K562 (cell line): ENCODE data around the gene DPP8. TPM values are rescaled to one million over a fixed set of nuclear protein-coding genes. Genes with fewer than 3 reads are reported as not detected.

Experiments used
- ATAC-seq: fragments of 200-7000 bp; cut with Tn5 transposase; 3 replicates; pipeline ENCODE4 v1.9.1; 2020; ENCODE audit warnings: moderate library complexity
- BruUV-seq: library from RNA; stranded (reverse); fragments of 400-500 nt; replicated peaks from 2 replicates; lab custom pipeline; 2021; lab: Mats Ljungman, UMichigan
- CTCF ChIA-PET: fragments of 300-600 bp; formaldehyde crosslinking; extraction: SDS; loops from one replicate; lab custom pipeline; 2021; ENCODE audit warnings: low intra/inter-chr PET ratio; lab: Yijun Ruan, JAX
- POLR2A ChIA-PET: fragments of 300-600, 350-650 bp; sonication (Branson Sonifier 250); formaldehyde crosslinking; extraction: SDS; loops from one replicate; lab custom pipeline; 2021; ENCODE audit warnings: antibody characterized with exemption, inconsistent platforms; lab: Yijun Ruan, JAX
- DNase-seq, 4 experiments: peaks; one replicate each; pipeline versions ENCODE4 v3.0.0 to v3.0.0-alpha.2; 2011 to 2018; ENCODE audit warnings: low spot score in 3 of 4, mixed read lengths in 3 of 4; ENCODE audit errors: extremely low read depth in 1 of 4
- FAIRE-seq: peaks from 2 replicates; lab custom pipeline; 2011; peaks lifted over from hg19 to GRCh38; lab: Jason Lieb, UNC
- H2AFZ ChIP-seq: 2 replicates; pipeline ENCODE4 v1.6.0; 2011; ENCODE audit warnings: low read depth, low read length, control low read depth, inconsistent platforms
- H3K27ac ChIP-seq: fragments of 200-600 bp; 3 replicates; pipeline ENCODE4 v1.8.0; 2011; ENCODE audit warnings: low read depth, mild to moderate bottlenecking, control low read depth, inconsistent platforms, low read length, moderate library complexity, mixed read lengths; ENCODE audit errors: extremely low read depth
- H3K27me3 ChIP-seq, 2 experiments: fragments of 300-600 bp in 1 of 2; 2 replicates in 1 of 2; 3 replicates in 1 of 2; pipeline versions ENCODE4 v1.6.0 to v1.8.0; 2011; ENCODE audit warnings: inconsistent platforms in 2 of 2, low read length in 2 of 2, mild to moderate bottlenecking in 1 of 2, mixed read lengths in 1 of 2, moderate library complexity in 1 of 2; ENCODE audit not compliant: control insufficient read depth in 2 of 2, insufficient read depth in 2 of 2
- H3K36me3 ChIP-seq: fragments of 300-600 bp; 3 replicates; pipeline ENCODE4 v1.8.0; 2011; ENCODE audit warnings: mild to moderate bottlenecking, low read length, inconsistent platforms; ENCODE audit not compliant: control insufficient read depth, insufficient read depth
- H3K4me1 ChIP-seq, 2 experiments: fragments of 200-600 bp in 1 of 2; replicated peaks in 1 of 2; 2 replicates in 1 of 2; 3 replicates in 1 of 2; pipeline versions ENCODE4 v1.5.1 to v1.8.0; 2011; ENCODE audit warnings: inconsistent platforms in 2 of 2, low read length in 2 of 2, mild to moderate bottlenecking in 1 of 2, mixed read lengths in 1 of 2, moderate library complexity in 1 of 2; ENCODE audit not compliant: control insufficient read depth in 2 of 2, insufficient read depth in 2 of 2
- H3K4me2 ChIP-seq: 2 replicates; pipeline ENCODE4 v1.6.1; 2011; ENCODE audit warnings: low read length, control low read depth, inconsistent platforms, mixed read lengths; ENCODE audit not compliant: insufficient read depth
- H3K4me3 ChIP-seq: fragments of 200-600 bp; sonication (generic), shearing (Covaris generic); 2 replicates; pipeline ENCODE4 v1.5.1; 2016; ENCODE audit warnings: control low read depth, inconsistent platforms
- H3K79me2 ChIP-seq: fragments of 200-600 bp; 3 replicates; pipeline ENCODE4 v1.8.0; 2011; ENCODE audit warnings: low read length, inconsistent platforms; ENCODE audit not compliant: control insufficient read depth, insufficient read depth
- H3K9ac ChIP-seq, 2 experiments: 2 replicates each; pipeline versions ENCODE4 v1.6.0 to v1.6.1; 2011; ENCODE audit warnings: low read depth in 2 of 2, low read length in 2 of 2, control low read depth in 1 of 2, inconsistent platforms in 1 of 2, mild to moderate bottlenecking in 1 of 2, mixed read lengths in 1 of 2; ENCODE audit not compliant: insufficient read depth in 1 of 2
- H3K9me1 ChIP-seq: one replicate; pipeline ENCODE4 v1.6.0; 2011; ENCODE audit warnings: inconsistent platforms, mild to moderate bottlenecking, low read length, moderate library complexity; ENCODE audit not compliant: control insufficient read depth, insufficient read depth
- H3K9me3 ChIP-seq: replicated peaks from 2 replicates; pipeline ENCODE4 v1.5.1; 2011; ENCODE audit warnings: low read depth, low read length, inconsistent platforms; ENCODE audit not compliant: control insufficient read depth, insufficient read depth
- H4K20me1 ChIP-seq: replicated peaks from 2 replicates; pipeline ENCODE4 v1.6.1; 2011; ENCODE audit warnings: low read length, inconsistent platforms, mixed read lengths; ENCODE audit not compliant: control insufficient read depth, insufficient read depth
- BRF1 ChIP-seq: IDR thresholded peaks from 3 replicates; pipeline ENCODE4 v1.6.1; 2011; ENCODE audit warnings: borderline replicate concordance, mild to moderate bottlenecking; ENCODE audit not compliant: insufficient read length; ENCODE audit errors: extremely low read depth
- DMBX1 ChIP-seq: fragments of 250-450 bp; sonication (Bioruptor Pico); IDR thresholded peaks from 2 replicates; pipeline ENCODE4 v1.8.0; 2022; ENCODE audit warnings: inconsistent platforms, mild to moderate bottlenecking, moderate library complexity, borderline replicate concordance
- HDAC1 ChIP-seq, 2 experiments: fragments of 450-650 bp; IDR thresholded peaks; 2 replicates each; pipeline ENCODE4 v1.6.1; 2016 to 2017; ENCODE audit warnings: inconsistent platforms in 1 of 2, mild to moderate bottlenecking in 1 of 2, moderate library complexity in 1 of 2
- ILF3 ChIP-seq: fragments of 450-650 bp; IDR thresholded peaks from 2 replicates; pipeline ENCODE4 v1.6.1; 2018; ENCODE audit warnings: antibody characterized with exemption, mild to moderate bottlenecking, moderate library complexity, borderline replicate concordance
- ILK ChIP-seq: fragments of 450-650 bp; IDR thresholded peaks from 2 replicates; pipeline ENCODE4 v1.6.1; 2016; ENCODE audit warnings: missing genetic modification characterization, low read depth, mild to moderate bottlenecking, missing compliant biosample characterization, moderate library complexity, borderline replicate concordance
- KDM2B ChIP-seq: fragments of 250-450 bp; sonication (Bioruptor Pico); IDR thresholded peaks from 2 replicates; pipeline ENCODE4 v1.8.0; 2021; ENCODE audit warnings: mild to moderate bottlenecking, moderate library complexity
- NR2C2 ChIP-seq, 2 experiments: fragments of 200-800 bp in 1 of 2; sonication (Bioruptor generic) in 1 of 2; sonication (generic) in 1 of 2; formaldehyde crosslinking in 1 of 2; IDR thresholded peaks; 2 replicates each; pipeline versions ENCODE4 v1.6.1 to v1.8.0; 2016 to 2022; ENCODE audit warnings: mild to moderate bottlenecking in 1 of 2, missing compliant biosample characterization in 1 of 2, missing genetic modification characterization in 1 of 2, missing genetic modification reagents in 1 of 2
- PHB ChIP-seq: fragments of 250-450 bp; sonication (Bioruptor Pico); IDR thresholded peaks from 2 replicates; pipeline ENCODE4 v1.5.0; 2021
- RAD21 ChIP-seq, 2 experiments: fragments of 250-450 bp in 1 of 2; fragments of 450-650 bp in 1 of 2; sonication (Bioruptor Pico) in 1 of 2; formaldehyde crosslinking in 1 of 2; IDR thresholded peaks in 1 of 2; conservative IDR thresholded peaks in 1 of 2; 2 replicates each; pipeline versions ENCODE4 v1.4.0 to v1.8.0; 2020 to 2022; ENCODE audit warnings: mild to moderate bottlenecking in 2 of 2, moderate library complexity in 1 of 2
- SNRNP70 ChIP-seq: fragments of 200-400 bp; formaldehyde crosslinking; optimal IDR thresholded peaks from 2 replicates; pipeline ENCODE3; 2017; ENCODE audit warnings: low read depth, low read length
- SRSF1 ChIP-seq: fragments of 200-400 bp; formaldehyde crosslinking; IDR thresholded peaks from 2 replicates; pipeline ENCODE4 v1.6.1; 2017; ENCODE audit warnings: mild to moderate bottlenecking, low read depth, low read length, moderate library complexity
- XRCC4 ChIP-seq: IDR thresholded peaks from one replicate; pipeline ENCODE4 v1.6.1; 2011; ENCODE audit not compliant: insufficient read depth, insufficient read length; ENCODE audit errors: extremely low read depth
- ZNF23 ChIP-seq: fragments of 250-450 bp; sonication (Bioruptor Pico); IDR thresholded peaks from 2 replicates; pipeline ENCODE4 v1.4.0; 2020; ENCODE audit warnings: mild to moderate bottlenecking
- ZNF764 ChIP-seq: fragments of 250-450 bp; sonication (Bioruptor Pico); IDR thresholded peaks from 2 replicates; pipeline ENCODE4 v1.4.0; 2020; ENCODE audit warnings: low read depth, mild to moderate bottlenecking, moderate library complexity
- ZNF785 ChIP-seq: fragments of 250-450 bp; sonication (Bioruptor Pico); IDR thresholded peaks from 2 replicates; pipeline ENCODE4 v1.4.0; 2020; ENCODE audit warnings: mild to moderate bottlenecking
- WGBS: fragments of 100-300 bp; shearing (Covaris generic); methylation state at CpG from one replicate; pipeline ENCODE4 v1.1.6; 2016; ENCODE audit warnings: low coverage, mixed read lengths; ENCODE audit not compliant: insufficient coverage; ENCODE audit errors: missing lambda C conversion rate; 5-methylcytosine and 5-hydroxymethylcytosine counted together
- in situ Hi-C: fragments of 300-500 bp; cut with MboI; formaldehyde crosslinking; loops from 4 replicates; pipeline ENCODE4 v1.15.0; 2018; ENCODE audit warnings: inconsistent platforms, mixed read lengths
- intact Hi-C: fragments of 100-400 bp; cut with micrococcal nuclease; formaldehyde crosslinking; loops from 2 replicates; pipeline ENCODE4 v1.14.2; 2022
- polyA plus RNA-seq, 8 experiments: library from polyadenylated mRNA; depleted of rRNA in 4 of 8; stranded (reverse) in 5 of 8; unstranded in 3 of 8; fragments of >200 nt; fragmentation: Nextera tagmentation in 2 of 8; fragmentation: Illumina TruSeq in 1 of 8; extraction: Ambion mirVana in 2 of 8; extraction: Trizol in 1 of 8; gene quantifications; 2 replicates each; pipeline versions ENCODE4 v1.2.1 to v1.2.3, GENCODE V29; 2011 to 2014; ENCODE audit warnings: inconsistent platforms in 1 of 8, missing spikeins in 1 of 8
- total RNA-seq, 7 experiments: library from RNA; depleted of rRNA in 6 of 7; stranded (reverse); fragments of >200 nt in 6 of 7; fragmentation: Illumina TruSeq in 2 of 7; extraction: Trizol in 2 of 7; gene quantifications; 2 replicates each; pipeline versions ENCODE4 v1.2.1 to v1.2.3, GENCODE V29; 2011 to 2021; ENCODE audit warnings: low replicate concordance in 1 of 7
- TF ChIP-seq, protein P1 (sequence below): fragments of 200-800 bp; sonication (Bioruptor generic); IDR thresholded peaks from 2 replicates; pipeline ENCODE4 v1.6.1; 2017; ENCODE audit warnings: missing genetic modification characterization, missing compliant biosample characterization
- TF ChIP-seq, protein P2 (sequence below): fragments of 450-650 bp; conservative IDR thresholded peaks from 2 replicates; pipeline ENCODE4 v1.6.1; 2016; ENCODE audit warnings: missing genetic modification characterization, low read depth, mild to moderate bottlenecking, missing compliant biosample characterization, moderate library complexity

The DPP8 gene
- total and polyA plus RNA-seq, 9 of the 15 experiments (the other 6 are each of a cell fraction or from before 2014, with no cell fraction given) = 5.5 to 36.7 (median 20.7) TPM

DNA sequence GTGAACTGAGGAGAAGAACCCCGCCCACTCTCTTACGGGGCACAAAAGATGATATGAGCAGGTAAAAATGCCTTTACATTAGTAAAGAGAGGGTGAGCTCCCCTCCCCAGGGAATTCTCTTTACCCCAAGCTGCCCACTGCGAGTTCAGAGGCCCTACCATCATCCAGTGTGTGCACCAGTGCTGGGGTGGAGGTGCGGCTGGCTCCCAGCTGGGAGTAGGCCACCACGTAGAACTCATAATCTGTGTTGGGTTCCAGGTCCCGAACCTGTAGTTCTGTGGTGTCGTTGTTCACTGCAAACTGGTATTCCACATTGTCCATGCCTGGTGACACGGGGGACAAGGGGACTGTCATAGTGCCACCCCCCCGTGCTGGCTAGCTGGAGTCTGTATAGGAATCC is 122.6 kb downstream of the DPP8 start (continued):
- TF ChIP-seq, protein P1, sequence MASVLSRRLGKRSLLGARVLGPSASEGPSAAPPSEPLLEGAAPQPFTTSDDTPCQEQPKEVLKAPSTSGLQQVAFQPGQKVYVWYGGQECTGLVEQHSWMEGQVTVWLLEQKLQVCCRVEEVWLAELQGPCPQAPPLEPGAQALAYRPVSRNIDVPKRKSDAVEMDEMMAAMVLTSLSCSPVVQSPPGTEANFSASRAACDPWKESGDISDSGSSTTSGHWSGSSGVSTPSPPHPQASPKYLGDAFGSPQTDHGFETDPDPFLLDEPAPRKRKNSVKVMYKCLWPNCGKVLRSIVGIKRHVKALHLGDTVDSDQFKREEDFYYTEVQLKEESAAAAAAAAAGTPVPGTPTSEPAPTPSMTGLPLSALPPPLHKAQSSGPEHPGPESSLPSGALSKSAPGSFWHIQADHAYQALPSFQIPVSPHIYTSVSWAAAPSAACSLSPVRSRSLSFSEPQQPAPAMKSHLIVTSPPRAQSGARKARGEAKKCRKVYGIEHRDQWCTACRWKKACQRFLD (CRISPR knock-in tag) = no peak
- no peak for TF ChIP-seq XRCC4

DNA sequence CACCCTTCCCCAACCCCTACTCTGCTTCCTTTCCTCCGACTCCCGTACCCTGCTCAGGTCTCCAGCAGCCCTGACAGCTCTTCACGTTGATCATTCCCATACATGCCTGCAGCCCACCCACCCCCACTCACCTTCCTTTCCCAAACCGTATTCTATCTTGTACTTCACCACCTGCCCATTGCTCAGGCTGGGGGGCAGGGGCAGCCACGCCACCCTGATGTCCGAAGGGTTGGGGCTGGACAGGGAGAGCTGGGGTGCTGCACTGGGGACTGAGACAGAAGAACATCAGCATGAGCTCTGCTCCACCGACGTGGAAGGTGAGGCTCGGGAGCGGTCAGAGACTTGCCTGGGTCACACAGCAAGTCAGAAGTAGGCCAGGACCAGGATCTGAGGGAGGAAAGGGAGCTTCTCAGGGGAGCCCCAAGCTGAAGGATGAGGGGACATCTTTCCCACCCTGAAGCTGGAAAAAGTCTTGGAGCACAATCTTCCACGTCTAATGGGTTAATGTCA is 123.2 kb downstream of the DPP8 start:
- no peak overlapping the region for H3K9ac ChIP-seq
- in situ Hi-C loops = no loop called here
- intact Hi-C loops = no loop called here
- H3K79me2 ChIP-seq = no peaks in the 10 kb centered on the region
- WGBS = 1% methylated on average over 11 of the region's 11 CpGs
- H3K4me2 ChIP-seq = no peak overlapping the region
- ChIA-PET CTCF (no interaction called here), POLR2A (interaction anchor here (0.7 to 3.3 kb wide), 2 partner anchors 13 to 89 kb away, joined by 3 to 24 read pairs; partner anchors contain the start of gene RNU5B-1)
- no peak overlapping the region for H3K4me3 ChIP-seq
- H4K20me1 ChIP-seq = no peaks in the 10 kb centered on the region; the same call in 1 of the 2 replicates
- no peak for DNase-seq
- peaks cover 0 to 9% of the 10 kb centered on the region in 2 experiments; a peak in 1 of 5 replicates for H3K4me1 ChIP-seq
- no peaks in the 10 kb centered on the region for H3K9me3 ChIP-seq
- no peak overlapping the region for H2AFZ ChIP-seq
- H3K27ac ChIP-seq = no peak overlapping the region
- no peaks in the 10 kb centered on the region for H3K36me3 ChIP-seq
- H3K9me1 ChIP-seq = no peaks in the 10 kb centered on the region
- FAIRE-seq = no peak
- peaks cover 49 to 81% of the 10 kb centered on the region in 2 experiments for H3K27me3 ChIP-seq
- no TSS peak for BruUV-seq
- no peak for ATAC-seq
- TF ChIP-seq DMBX1 = no peak
- TF ChIP-seq BRF1 = no peak
- no peak for TF ChIP-seq RAD21 (CRISPR knock-in tag; conservative IDR thresholded peaks at IDR 0.05 in 1 of 2, IDR thresholded peaks at IDR 0.05 in 1 of 2)
- TF ChIP-seq ILF3 = no peak
- no peak for TF ChIP-seq PHB (CRISPR knock-in tag)
- no peak for TF ChIP-seq ZNF23
- TF ChIP-seq KDM2B (CRISPR knock-in tag) = no peak
- TF ChIP-seq SNRNP70 = no peak
- no peak for TF ChIP-seq NR2C2 (CRISPR knock-in tag; IDR thresholded peaks at IDR 0.05)
- TF ChIP-seq NR2C2 (tag; IDR thresholded peaks at IDR 0.05) = no peak
- TF ChIP-seq, protein P2, sequence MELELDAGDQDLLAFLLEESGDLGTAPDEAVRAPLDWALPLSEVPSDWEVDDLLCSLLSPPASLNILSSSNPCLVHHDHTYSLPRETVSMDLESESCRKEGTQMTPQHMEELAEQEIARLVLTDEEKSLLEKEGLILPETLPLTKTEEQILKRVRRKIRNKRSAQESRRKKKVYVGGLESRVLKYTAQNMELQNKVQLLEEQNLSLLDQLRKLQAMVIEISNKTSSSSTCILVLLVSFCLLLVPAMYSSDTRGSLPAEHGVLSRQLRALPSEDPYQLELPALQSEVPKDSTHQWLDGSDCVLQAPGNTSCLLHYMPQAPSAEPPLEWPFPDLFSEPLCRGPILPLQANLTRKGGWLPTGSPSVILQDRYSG = no peak
- no peak for TF ChIP-seq HDAC1 (IDR thresholded peaks at IDR 0.05)
- no peak for TF ChIP-seq ZNF785 (CRISPR knock-in tag)
- TF ChIP-seq ZNF764 (CRISPR knock-in tag) = no peak
- no peak for TF ChIP-seq SRSF1
- no peak for TF ChIP-seq ILK (tag)
